AG09319 (cell line): ENCODE data around the gene HAO2.
"Not testable (repeated sequence)": the region's sequence is repeated elsewhere in the genome, so short reads cannot be mapped to it uniquely, and the experiment has no call there.

Source experiments
- DNase-seq: peaks from one replicate; pipeline ENCODE4 v3.0.0-alpha.2; 2010; ENCODE audit warnings: low read depth; ENCODE audit errors: extremely low read depth
- CTCF ChIP-seq: IDR thresholded peaks from 2 replicates; pipeline ENCODE4 v1.5.1; 2011; ENCODE audit warnings: low read depth, mild to moderate bottlenecking, inconsistent platforms, low read length, moderate library complexity

Gene HAO2

GRCh38 chr1:119333163-119333896 lies 35.3 kb upstream of the HAO2 start:
- DNase-seq: no peak
- no peak for TF ChIP-seq CTCF

DNA sequence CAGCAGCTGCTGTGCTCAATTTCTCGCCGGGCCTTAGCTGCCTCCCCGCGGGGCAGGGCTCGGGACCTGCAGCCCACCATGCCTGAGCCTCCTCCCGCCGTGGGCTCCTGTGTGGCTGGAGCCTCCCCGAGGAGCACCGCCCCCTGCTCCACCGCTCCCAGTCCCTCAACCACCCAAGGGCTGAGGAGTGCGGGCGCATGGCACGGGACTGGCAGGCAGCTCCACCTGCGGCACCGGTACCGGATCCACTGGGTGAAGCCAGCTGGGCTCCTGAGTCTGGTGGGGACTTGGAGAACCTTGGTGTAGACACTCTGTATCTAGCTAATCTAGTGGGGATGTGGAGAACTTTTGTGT lies 34.7 kb upstream of the HAO2 start:
- not testable (repeated sequence) for DNase-seq

- no peak for DNase-seq
- TF ChIP-seq CTCF: no peak
Measured at GRCh38 chr1:119336848-119337247, 31.7 kb upstream of the HAO2 start.

DNA sequence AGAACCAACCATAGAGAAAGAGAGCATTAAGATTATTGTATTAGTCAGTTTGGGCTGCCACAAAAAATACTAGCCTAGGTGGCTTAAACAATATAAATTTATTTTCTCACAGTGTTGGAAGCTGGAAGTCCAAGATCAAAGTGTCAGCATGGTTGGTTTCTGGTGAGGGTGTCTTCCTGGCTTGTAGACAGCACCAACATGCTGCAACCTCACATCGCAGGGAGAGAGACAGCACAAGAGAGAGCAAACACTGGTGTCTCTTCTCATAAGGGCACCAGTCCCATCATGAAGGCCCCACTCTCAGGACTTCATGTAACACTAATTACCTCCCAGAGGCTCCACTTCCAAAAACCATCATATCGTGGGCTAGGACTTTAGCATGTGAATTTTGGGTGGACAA lies 30.6 kb upstream of the HAO2 start:
- no peak for TF ChIP-seq CTCF

DNA sequence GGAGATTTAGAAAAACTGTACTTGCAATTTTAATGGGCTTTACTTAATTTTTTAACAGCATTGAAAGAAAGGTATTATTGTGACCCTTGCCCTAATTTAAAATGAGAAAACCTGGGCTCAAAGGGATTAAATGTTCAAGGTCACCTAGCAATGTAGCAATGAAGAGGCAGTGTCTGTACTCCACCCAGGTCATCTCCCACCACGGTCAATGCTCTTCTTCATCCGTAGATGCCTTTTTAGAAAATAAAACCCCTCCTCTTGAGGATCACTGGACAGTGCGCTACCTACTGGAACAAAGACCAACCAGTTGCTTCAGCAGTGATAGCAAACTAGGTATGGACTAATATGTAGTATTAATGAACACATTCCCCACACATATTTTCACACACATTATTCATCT lies 29.8 kb upstream of the HAO2 start:
- TF ChIP-seq CTCF: no peak
- no peak for DNase-seq

More for the DNA sequence above, 30.6 kb upstream of the HAO2 start:
- no peak for DNase-seq

- no peak for DNase-seq
- TF ChIP-seq CTCF: no peak
Measured at GRCh38 chr1:119340861-119341261, 27.7 kb upstream of the HAO2 start.

DNA sequence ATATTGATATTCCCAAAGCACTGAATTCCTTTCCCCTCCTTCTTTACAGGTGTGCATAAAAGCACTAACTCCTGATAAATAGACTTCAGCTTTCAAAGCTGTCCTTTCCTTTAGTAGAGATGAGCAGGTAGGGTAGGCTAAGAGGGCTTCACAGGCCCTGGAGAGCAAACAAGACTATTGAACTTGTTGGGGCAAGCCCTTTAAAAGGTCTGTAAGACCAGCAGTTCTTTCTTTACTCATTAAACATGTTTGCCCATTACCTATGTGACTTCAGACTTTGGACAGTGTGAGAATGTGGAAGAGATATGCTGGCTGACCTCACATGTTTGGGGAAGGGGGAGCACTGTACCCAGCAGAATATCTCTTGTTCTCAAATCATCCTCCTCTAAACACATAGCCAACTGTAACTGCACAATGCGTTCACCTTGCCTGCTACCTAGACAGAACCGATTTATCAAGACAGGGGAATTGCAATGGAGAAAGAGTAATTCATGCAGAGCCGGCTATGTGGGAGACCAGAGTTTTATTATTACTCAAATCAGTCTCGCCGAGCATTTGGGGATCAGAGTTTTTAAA lies 27.1 kb upstream of the HAO2 start:
- no peak for DNase-seq
- no peak for TF ChIP-seq CTCF

GRCh38 chr1:119345398-119345797 lies 23.2 kb upstream of the HAO2 start:
- no peak for TF ChIP-seq CTCF
- DNase-seq: no peak
